Measurements from ENCODE around the gene EDIL3. TPM values are rescaled to one million over a fixed set of nuclear protein-coding genes. Genes with fewer than 3 reads are reported as not detected.
"Not testable (repeated sequence)": the region's sequence is repeated elsewhere in the genome, so short reads cannot be mapped to it uniquely, and the experiment has no call there.

The EDIL3 gene
- polyA plus RNA-seq, 2 donors: 1.6 to 2.7 TPM

DNA sequence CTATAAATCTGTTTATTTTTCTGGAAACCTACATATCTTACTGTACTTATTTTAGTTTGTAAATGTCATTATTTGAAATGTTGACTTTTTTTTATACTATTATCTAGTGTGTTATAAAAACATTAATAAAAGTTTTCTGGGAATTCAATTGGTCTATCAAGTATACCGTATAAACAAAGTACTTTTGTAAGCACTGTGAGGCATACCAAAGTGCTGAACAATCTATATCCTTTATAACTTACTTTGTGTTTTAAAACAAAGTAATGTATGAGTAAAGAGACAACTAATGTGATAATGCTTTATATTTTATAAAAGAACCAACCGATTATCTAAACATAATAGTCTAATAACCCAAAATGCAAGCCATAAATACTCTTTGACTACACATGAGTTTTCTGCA is 23.1 kb downstream of the EDIL3 start:
- H3K4me1 ChIP-seq (ENCODE audit: control insufficient read depth in 2 of 2, insufficient read depth in 2 of 2, low read length in 1 of 2): no peaks in the 10 kb centered on the region
- H3K36me3 ChIP-seq (ENCODE audit: control insufficient read depth in 2 of 2, insufficient read depth in 2 of 2, low read length in 1 of 2): no peaks in the 10 kb centered on the region
- H3K9me3 ChIP-seq (ENCODE audit: control insufficient read depth in 2 of 2, insufficient read depth in 1 of 2, low read depth in 1 of 2, low read length in 1 of 2): no peaks in the 10 kb centered on the region
- no peaks in the 10 kb centered on the region for H3K27me3 ChIP-seq (ENCODE audit: control insufficient read depth in 1 of 2, insufficient read depth in 2 of 2, low read length in 2 of 2)
- H3K4me3 ChIP-seq (ENCODE audit: low read depth in 1 of 2, low read length in 2 of 2): no peak overlapping the region
- H3K27ac ChIP-seq (ENCODE audit: low read depth in 2 of 2, low read length in 1 of 2): no peak overlapping the region
- 68 to 76% methylated on average over 2 of the region's 2 CpGs for WGBS, 2 donors

DNA sequence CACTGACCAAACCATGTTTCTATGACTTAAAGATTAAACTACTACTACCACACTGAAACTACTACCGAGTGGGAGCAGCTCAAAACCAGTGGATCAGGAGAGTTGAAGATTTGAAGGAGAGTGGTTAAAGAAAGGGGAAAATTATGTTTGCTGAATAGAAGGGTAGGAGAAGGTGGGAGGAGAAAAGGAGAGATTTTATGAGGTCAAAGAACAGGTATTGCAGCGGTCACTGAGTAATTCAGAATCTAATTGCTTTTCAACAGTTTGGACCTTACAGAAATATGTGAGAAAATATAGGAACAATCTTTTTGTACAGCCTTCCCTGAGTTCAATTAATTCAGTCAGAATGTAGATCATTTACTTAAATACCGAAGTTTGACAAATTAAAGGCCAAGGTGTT is 24.6 kb downstream of the EDIL3 start:
- Histone ChIP-seq H3K27ac (ENCODE audit: low read depth in 2 of 2, low read length in 1 of 2) (no peak overlapping the region), H3K9me3 (ENCODE audit: control insufficient read depth in 2 of 2, insufficient read depth in 1 of 2, low read depth in 1 of 2, low read length in 1 of 2) (no peaks in the 10 kb centered on the region), H3K4me3 (ENCODE audit: low read depth in 1 of 2, low read length in 2 of 2) (no peak overlapping the region), H3K27me3 (ENCODE audit: control insufficient read depth in 1 of 2, insufficient read depth in 2 of 2, low read length in 2 of 2) (no peaks in the 10 kb centered on the region), H3K4me1 (ENCODE audit: control insufficient read depth in 2 of 2, insufficient read depth in 2 of 2, low read length in 1 of 2) (no peaks in the 10 kb centered on the region), H3K36me3 (ENCODE audit: control insufficient read depth in 2 of 2, insufficient read depth in 2 of 2, low read length in 1 of 2) (no peaks in the 10 kb centered on the region)
- 88 to 91% methylated on average over 3 of the region's 3 CpGs for WGBS, 2 donors

DNA sequence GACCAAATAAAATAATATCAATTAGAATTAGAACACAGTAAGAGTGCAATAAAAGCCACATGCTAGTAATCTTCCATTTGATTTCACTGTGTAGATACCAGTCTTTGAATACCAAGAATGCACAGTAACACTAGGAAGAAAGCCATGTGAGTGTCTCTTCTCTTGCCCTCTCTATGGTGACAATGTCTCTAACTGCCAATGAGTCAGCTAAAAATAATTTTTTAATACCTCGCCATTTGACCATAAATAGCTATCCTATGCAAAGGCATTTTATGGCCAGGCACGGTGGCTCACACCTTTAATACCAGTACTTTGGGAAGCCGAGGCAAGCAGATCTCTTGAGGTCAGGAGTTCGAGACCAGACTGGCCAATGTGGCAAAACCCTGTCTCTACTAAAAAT is 30.6 kb downstream of the EDIL3 start:
- 88 to 94% methylated on average over 4 of the region's 4 CpGs for WGBS, 2 donors

DNA sequence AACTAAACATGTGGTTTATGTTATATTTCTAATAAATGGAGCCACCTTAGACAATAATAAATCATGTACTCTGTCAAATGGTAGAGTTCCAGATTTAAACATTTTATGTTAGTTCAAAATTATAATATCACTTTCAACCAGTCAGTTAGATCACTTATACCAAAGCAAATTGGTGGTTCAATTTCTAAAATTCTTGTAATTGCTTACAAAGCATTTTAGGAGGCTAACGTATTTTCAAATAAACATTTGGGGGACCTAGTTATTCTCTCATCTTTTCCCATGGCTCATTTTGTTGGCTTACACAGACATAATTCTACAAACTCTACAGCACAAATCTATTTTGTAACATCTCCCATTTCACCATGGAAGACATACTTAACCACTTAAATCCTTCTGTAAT is 39.9 kb downstream of the EDIL3 start:
- Histone ChIP-seq H3K9me3 (ENCODE audit: control insufficient read depth in 2 of 2, insufficient read depth in 1 of 2, low read depth in 1 of 2, low read length in 1 of 2) (no peaks in the 10 kb centered on the region), H3K27me3 (ENCODE audit: control insufficient read depth in 1 of 2, insufficient read depth in 2 of 2, low read length in 2 of 2) (no peaks in the 10 kb centered on the region), H3K27ac (ENCODE audit: low read depth in 2 of 2, low read length in 1 of 2) (no peak overlapping the region), H3K36me3 (ENCODE audit: control insufficient read depth in 2 of 2, insufficient read depth in 2 of 2, low read length in 1 of 2) (no peaks in the 10 kb centered on the region), H3K4me1 (ENCODE audit: control insufficient read depth in 2 of 2, insufficient read depth in 2 of 2, low read length in 1 of 2) (no peaks in the 10 kb centered on the region), H3K4me3 (ENCODE audit: low read depth in 1 of 2, low read length in 2 of 2) (no peak overlapping the region)
- 79 to 83% methylated on average over 1 of the region's 1 CpG for WGBS, 2 donors

More for the DNA sequence above, 30.6 kb downstream of the EDIL3 start:
- Histone ChIP-seq H3K27ac (ENCODE audit: low read depth in 2 of 2, low read length in 1 of 2) (no peak overlapping the region), H3K9me3 (ENCODE audit: control insufficient read depth in 2 of 2, insufficient read depth in 1 of 2, low read depth in 1 of 2, low read length in 1 of 2) (no peaks in the 10 kb centered on the region), H3K27me3 (ENCODE audit: control insufficient read depth in 1 of 2, insufficient read depth in 2 of 2, low read length in 2 of 2) (no peaks in the 10 kb centered on the region), H3K36me3 (ENCODE audit: control insufficient read depth in 2 of 2, insufficient read depth in 2 of 2, low read length in 1 of 2) (no peaks in the 10 kb centered on the region), H3K4me3 (ENCODE audit: low read depth in 1 of 2, low read length in 2 of 2) (no peak overlapping the region), H3K4me1 (ENCODE audit: control insufficient read depth in 2 of 2, insufficient read depth in 2 of 2, low read length in 1 of 2) (no peaks in the 10 kb centered on the region)

DNA sequence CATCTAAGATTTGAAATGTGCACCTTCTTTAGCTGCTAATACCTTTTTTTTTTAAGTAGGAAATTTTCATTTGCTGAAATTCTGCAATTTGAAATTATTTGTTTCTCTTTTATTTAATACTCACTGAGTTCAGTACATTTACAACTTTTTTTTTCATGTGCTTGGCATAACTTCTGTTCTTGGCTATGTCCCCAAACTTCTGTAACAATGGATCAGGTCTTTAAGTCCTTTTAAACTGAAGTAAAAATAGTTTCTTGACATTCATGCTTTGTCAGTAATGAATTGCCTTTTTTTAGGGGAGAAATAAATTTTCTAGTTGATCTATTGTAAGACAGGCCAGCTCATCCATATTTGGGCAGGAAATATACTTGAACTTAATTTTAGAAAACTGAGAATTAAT is 41.5 kb downstream of the EDIL3 start:
- H3K27me3 ChIP-seq (ENCODE audit: control insufficient read depth in 1 of 2, insufficient read depth in 2 of 2, low read length in 2 of 2): no peaks in the 10 kb centered on the region
- no peak overlapping the region for H3K27ac ChIP-seq (ENCODE audit: low read depth in 2 of 2, low read length in 1 of 2)
- no peaks in the 10 kb centered on the region for H3K4me1 ChIP-seq (ENCODE audit: control insufficient read depth in 2 of 2, insufficient read depth in 2 of 2, low read length in 1 of 2)
- H3K36me3 ChIP-seq (ENCODE audit: control insufficient read depth in 2 of 2, insufficient read depth in 2 of 2, low read length in 1 of 2): no peaks in the 10 kb centered on the region
- no peak overlapping the region for H3K4me3 ChIP-seq (ENCODE audit: low read depth in 1 of 2, low read length in 2 of 2)
- no peaks in the 10 kb centered on the region for H3K9me3 ChIP-seq (ENCODE audit: control insufficient read depth in 2 of 2, insufficient read depth in 1 of 2, low read depth in 1 of 2, low read length in 1 of 2)

DNA sequence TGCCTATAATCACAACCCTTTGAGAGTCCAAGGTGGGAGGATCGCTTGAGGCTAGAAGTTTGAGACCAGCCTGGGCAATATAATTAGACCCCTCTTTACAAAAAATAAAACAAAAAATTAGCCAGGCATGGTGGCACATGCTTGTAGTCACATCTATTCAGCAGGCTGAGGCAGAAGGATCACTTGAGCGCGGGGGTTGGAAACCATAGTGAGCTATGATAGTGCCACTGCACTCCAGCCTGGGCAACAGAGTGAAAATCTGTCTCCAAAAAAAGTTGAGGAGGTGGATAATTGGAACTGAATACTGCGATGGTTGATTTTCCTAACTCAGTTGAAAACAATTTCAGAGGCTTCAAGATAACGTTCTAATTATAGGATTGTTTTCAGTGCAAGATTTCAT is 52.6 kb downstream of the EDIL3 start:
- Histone ChIP-seq H3K4me1 (ENCODE audit: control insufficient read depth in 2 of 2, insufficient read depth in 2 of 2, low read length in 1 of 2) (no peaks in the 10 kb centered on the region), H3K27me3 (ENCODE audit: control insufficient read depth in 1 of 2, insufficient read depth in 2 of 2, low read length in 2 of 2) (no peaks in the 10 kb centered on the region), H3K4me3 (ENCODE audit: low read depth in 1 of 2, low read length in 2 of 2) (no peak overlapping the region), H3K36me3 (ENCODE audit: control insufficient read depth in 2 of 2, insufficient read depth in 2 of 2, low read length in 1 of 2) (no peaks in the 10 kb centered on the region), H3K9me3 (ENCODE audit: control insufficient read depth in 2 of 2, insufficient read depth in 1 of 2, low read depth in 1 of 2, low read length in 1 of 2) (no peaks in the 10 kb centered on the region), H3K27ac (ENCODE audit: low read depth in 2 of 2, low read length in 1 of 2) (no peak overlapping the region)
- 77 to 91% methylated on average over 5 of the region's 5 CpGs for WGBS, 2 donors

DNA sequence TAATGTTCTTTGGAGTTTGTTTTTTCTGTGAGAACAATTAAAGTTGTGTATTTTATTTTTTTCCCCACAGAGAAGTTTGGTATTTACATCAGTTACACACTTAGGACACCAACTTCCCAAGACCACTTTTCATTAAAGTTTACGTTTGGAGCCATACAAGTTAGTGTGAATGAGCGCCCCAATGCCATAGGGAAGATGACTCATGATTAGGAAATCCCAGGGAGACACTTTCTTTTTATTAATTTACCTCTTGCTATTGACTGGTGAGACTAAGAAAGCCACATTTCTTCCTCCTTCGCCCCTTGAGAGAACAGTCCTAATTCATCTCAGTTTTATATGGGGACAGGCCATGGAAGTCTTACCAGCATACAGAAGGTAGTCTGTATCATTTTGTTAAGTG is 57.1 kb downstream of the EDIL3 start:
- WGBS, 2 donors: 50 to 61% methylated on average over 3 of the region's 3 CpGs
- Histone ChIP-seq H3K4me3 (ENCODE audit: low read depth in 1 of 2, low read length in 2 of 2) (no peak overlapping the region), H3K27me3 (ENCODE audit: control insufficient read depth in 1 of 2, insufficient read depth in 2 of 2, low read length in 2 of 2) (no peaks in the 10 kb centered on the region)

DNA sequence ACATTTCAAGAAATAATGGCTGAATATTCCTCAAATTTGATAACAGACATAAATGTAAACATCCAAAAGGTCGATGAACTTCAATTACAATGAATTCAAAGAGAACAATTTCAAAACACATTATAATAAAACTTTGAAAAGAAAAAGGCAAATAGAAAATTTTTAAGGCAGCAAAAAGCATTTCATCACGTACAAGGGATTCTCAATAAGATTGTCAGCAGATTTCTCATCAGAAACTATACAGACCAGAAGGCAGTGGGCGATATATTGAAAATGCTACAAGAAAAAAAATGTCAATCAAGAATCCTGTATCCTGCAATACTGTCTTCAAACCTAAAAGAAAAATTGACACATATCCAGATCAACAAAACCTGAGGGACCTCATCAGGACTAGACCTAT is 62.0 kb downstream of the EDIL3 start:
- H3K36me3 ChIP-seq (ENCODE audit: control insufficient read depth in 2 of 2, insufficient read depth in 2 of 2, low read length in 1 of 2): no peaks in the 10 kb centered on the region
- no peaks in the 10 kb centered on the region for H3K4me1 ChIP-seq (ENCODE audit: control insufficient read depth in 2 of 2, insufficient read depth in 2 of 2, low read length in 1 of 2)
- no peak overlapping the region for H3K27ac ChIP-seq (ENCODE audit: low read depth in 2 of 2, low read length in 1 of 2)
- 87 to 90% methylated on average over 3 of the region's 3 CpGs for whole genome bisulfite sequencing, 2 donors
- no peaks in the 10 kb centered on the region for H3K27me3 ChIP-seq (ENCODE audit: control insufficient read depth in 1 of 2, insufficient read depth in 2 of 2, low read length in 2 of 2)
- no peak overlapping the region for H3K4me3 ChIP-seq (ENCODE audit: low read depth in 1 of 2, low read length in 2 of 2)
- no peaks in the 10 kb centered on the region for H3K9me3 ChIP-seq (ENCODE audit: control insufficient read depth in 2 of 2, insufficient read depth in 1 of 2, low read depth in 1 of 2, low read length in 1 of 2)

More for the DNA sequence above, 57.1 kb downstream of the EDIL3 start:
- H3K9me3 ChIP-seq (ENCODE audit: control insufficient read depth in 2 of 2, insufficient read depth in 1 of 2, low read depth in 1 of 2, low read length in 1 of 2): no peaks in the 10 kb centered on the region
- H3K27ac ChIP-seq (ENCODE audit: low read depth in 2 of 2, low read length in 1 of 2): no peak overlapping the region
- no peaks in the 10 kb centered on the region for H3K36me3 ChIP-seq (ENCODE audit: control insufficient read depth in 2 of 2, insufficient read depth in 2 of 2, low read length in 1 of 2)
- no peaks in the 10 kb centered on the region for H3K4me1 ChIP-seq (ENCODE audit: control insufficient read depth in 2 of 2, insufficient read depth in 2 of 2, low read length in 1 of 2)

DNA sequence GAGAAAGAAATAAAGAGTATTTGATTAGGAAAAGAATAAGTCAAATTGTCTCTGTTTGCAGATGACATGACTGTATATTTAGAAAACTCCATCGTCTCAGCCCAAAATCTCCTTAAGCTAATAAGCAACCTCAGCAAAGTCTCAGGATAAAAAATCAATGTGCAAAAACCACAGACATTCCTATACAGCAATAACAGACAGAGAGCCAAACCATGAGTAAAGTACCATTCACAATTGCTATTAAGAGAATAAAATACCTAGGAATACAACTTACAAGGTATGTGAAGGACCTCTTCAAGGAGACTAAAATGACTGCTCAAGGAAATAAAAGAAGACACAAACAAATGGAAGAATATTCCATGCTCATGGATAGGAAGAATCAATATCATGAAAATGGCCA is 66.9 kb downstream of the EDIL3 start:
- not testable (repeated sequence) for H3K27me3 ChIP-seq (ENCODE audit: control insufficient read depth in 1 of 2, insufficient read depth in 2 of 2, low read length in 2 of 2); H3K4me1 ChIP-seq (ENCODE audit: control insufficient read depth in 2 of 2, insufficient read depth in 2 of 2, low read length in 1 of 2); H3K27ac ChIP-seq (ENCODE audit: low read depth in 2 of 2, low read length in 1 of 2); H3K36me3 ChIP-seq (ENCODE audit: control insufficient read depth in 2 of 2, insufficient read depth in 2 of 2, low read length in 1 of 2); H3K9me3 ChIP-seq (ENCODE audit: control insufficient read depth in 2 of 2, insufficient read depth in 1 of 2, low read depth in 1 of 2, low read length in 1 of 2); H3K4me3 ChIP-seq (ENCODE audit: low read depth in 1 of 2, low read length in 2 of 2)
- 82 to 89% methylated on average over 1 of the region's 1 CpG for WGBS, 2 donors

DNA sequence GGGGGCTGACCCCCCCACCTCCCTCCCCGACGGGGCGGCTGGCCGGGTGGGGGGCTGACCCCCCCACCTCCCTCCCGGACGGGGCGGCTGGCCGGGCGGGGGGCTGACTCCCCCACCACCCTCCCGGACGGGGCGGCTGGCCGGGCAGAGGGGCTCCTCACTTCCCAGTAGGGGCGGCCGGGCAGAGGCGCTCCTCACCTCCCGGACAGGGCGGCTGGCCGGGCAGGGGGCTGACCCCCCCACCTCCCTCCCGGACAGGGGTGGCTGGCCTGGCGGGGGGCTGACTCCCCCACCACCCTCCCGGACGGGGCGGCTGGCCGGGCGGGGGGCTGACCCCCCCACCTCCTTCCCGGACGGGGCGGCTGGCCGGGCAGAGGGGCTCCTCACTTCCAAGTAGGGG is 72.4 kb downstream of the EDIL3 start:
- not testable (repeated sequence) for H3K27me3 ChIP-seq (ENCODE audit: control insufficient read depth in 1 of 2, insufficient read depth in 2 of 2, low read length in 2 of 2); H3K4me3 ChIP-seq (ENCODE audit: low read depth in 1 of 2, low read length in 2 of 2); H3K36me3 ChIP-seq (ENCODE audit: control insufficient read depth in 2 of 2, insufficient read depth in 2 of 2, low read length in 1 of 2); H3K27ac ChIP-seq (ENCODE audit: low read depth in 2 of 2, low read length in 1 of 2); H3K4me1 ChIP-seq (ENCODE audit: control insufficient read depth in 2 of 2, insufficient read depth in 2 of 2, low read length in 1 of 2); H3K9me3 ChIP-seq (ENCODE audit: control insufficient read depth in 2 of 2, insufficient read depth in 1 of 2, low read depth in 1 of 2, low read length in 1 of 2)
- 96 to 97% methylated on average over 13 to 30 of the region's 30 CpGs for WGBS, 2 donors
